Activated T-cell treated with anti-CD3 and anti-CD28 coated beads, Interleukin-2, amount 50 U/mL, for 4 hours (primary cell): ENCODE data around the gene GRM8. TPM values are rescaled to one million over a fixed set of nuclear protein-coding genes. Genes with fewer than 3 reads are reported as not detected.

ENCODE experiments used
- ATAC-seq, 2 donors: fragments of 200-7000 bp; cut with Tn5 transposase; one replicate each; pipeline ENCODE4 v1.10.0; 2021
- DNase-seq: peaks from one replicate; pipeline ENCODE4 v3.0.0-alpha.2; 2020
- H3K27me3 Mint-ChIP-seq: one replicate; pipeline ENCODE4 v1.8.0; 2021; ENCODE audit warnings: low read depth, mixed read lengths
- H3K36me3 Mint-ChIP-seq: one replicate; pipeline ENCODE4 v1.8.0; 2022; ENCODE audit warnings: mixed read lengths; ENCODE audit not compliant: insufficient read depth
- H3K4me1 Mint-ChIP-seq: one replicate; pipeline ENCODE4 v1.8.0; 2021; ENCODE audit warnings: low read depth, mixed read lengths
- H3K4me3 Mint-ChIP-seq: one replicate; pipeline ENCODE4 v1.8.0; 2021; ENCODE audit warnings: mild to moderate bottlenecking, moderate library complexity, mixed read lengths
- H3K9me3 Mint-ChIP-seq: one replicate; pipeline ENCODE4 v1.8.0; 2021; ENCODE audit warnings: mixed read lengths
- total RNA-seq, 3 donors: library from RNA; stranded (reverse); gene quantifications; one replicate each; pipeline ENCODE4 v1.2.1, GENCODE V29; 2021

The GRM8 gene
- total RNA-seq, 3 donors from 2014 or later, result not detected

DNA sequence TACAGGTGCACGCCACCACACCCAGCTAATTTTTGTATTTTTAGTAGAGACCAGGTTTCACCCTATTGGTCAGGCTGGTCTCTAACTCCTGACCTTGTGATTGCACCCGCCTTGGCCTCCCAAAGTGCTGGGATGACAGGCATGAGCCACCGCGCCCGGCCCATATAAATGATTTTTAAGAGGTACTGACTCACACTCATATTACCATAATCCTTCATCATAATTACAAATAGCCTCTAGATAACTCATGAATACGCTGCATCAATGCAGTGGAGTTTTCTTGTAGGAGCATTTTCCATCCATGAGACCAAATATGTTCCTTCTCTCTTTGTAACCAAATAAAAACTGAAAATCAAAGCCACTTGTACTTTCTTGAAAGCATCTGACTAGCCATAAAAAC lies 193.3 kb downstream of the GRM8 start:
- no peak for DNase-seq
- H3K36me3 Mint-ChIP-seq, result no peaks in the 10 kb centered on the region
- ATAC-seq, result no peak
- H3K27me3 Mint-ChIP-seq, result peaks cover 6% of the 10 kb centered on the region
- no peaks in the 10 kb centered on the region for H3K4me1 Mint-ChIP-seq
- no peak overlapping the region for H3K4me3 Mint-ChIP-seq
- peaks cover 10% of the 10 kb centered on the region for H3K9me3 Mint-ChIP-seq

DNA sequence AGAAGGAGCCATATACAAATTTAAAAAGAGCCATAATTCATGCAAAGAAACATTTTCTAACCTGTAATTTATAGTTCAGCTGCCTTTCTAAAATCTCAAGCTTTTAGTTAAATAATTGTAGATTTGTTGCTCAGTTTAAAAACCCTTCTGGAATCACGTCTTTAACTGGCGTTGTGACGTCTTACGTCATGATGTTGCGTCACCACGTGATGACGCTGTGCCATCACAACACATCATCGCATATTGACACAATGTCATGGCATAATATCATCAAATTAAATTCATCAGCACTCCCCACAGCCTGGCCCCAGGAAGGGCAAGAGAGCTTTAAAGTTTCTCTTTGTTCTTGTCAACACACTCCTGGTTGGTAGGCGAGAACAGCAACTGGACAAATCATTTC lies 194.8 kb downstream of the GRM8 start:
- no peak for DNase-seq
- H3K27me3 Mint-ChIP-seq, result peaks cover 6% of the 10 kb centered on the region
- no peaks in the 10 kb centered on the region for H3K4me1 Mint-ChIP-seq
- ATAC-seq, result no peak
- H3K4me3 Mint-ChIP-seq, result no peak overlapping the region
- H3K36me3 Mint-ChIP-seq, result no peaks in the 10 kb centered on the region
- H3K9me3 Mint-ChIP-seq, result no peaks in the 10 kb centered on the region

DNA sequence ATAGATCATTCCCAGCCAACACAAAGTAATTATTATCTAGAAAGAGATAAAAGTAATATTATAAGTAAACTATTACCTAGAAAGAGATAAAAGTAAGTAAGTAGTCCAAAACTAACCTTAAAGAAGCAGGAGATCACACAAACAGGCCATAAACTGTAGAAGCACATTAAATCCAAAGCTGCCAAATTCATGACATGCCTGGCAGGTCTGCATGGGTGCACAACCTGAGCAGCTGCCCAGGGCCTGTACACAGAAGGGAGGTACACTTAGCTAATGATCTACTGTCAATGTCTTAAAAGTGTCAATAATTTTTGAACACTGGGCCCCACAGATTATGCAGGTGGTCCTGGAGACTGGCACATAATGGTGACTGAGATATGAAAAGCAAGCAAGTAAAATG lies 196.5 kb downstream of the GRM8 start:
- Mint-ChIP-seq H3K36me3 (no peaks in the 10 kb centered on the region), H3K4me1 (no peaks in the 10 kb centered on the region), H3K9me3 (no peaks in the 10 kb centered on the region), H3K4me3 (no peak overlapping the region), H3K27me3 (no peaks in the 10 kb centered on the region)
- ATAC-seq (no peak), DNase-seq (no peak)

DNA sequence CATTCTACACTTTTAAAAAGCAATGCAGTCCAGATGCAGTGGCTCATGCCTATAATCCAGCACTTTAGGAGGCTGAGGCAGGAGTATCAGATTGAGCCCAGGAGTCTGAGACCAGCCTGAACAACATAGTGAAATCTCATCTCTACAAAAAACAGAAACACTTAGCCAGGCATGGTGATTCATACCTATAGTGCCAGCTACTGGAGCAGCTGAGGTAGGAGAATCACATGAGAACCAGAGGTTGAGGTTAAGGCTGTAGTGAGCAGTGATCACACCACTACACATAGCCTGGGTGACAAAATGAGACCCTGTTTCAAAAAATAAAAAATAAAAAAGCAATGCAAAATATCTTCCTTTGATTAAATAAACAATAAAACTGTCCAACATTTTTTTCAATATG lies 205.2 kb downstream of the GRM8 start:
- Mint-ChIP-seq H3K4me1 (no peaks in the 10 kb centered on the region), H3K9me3 (no peaks in the 10 kb centered on the region), H3K27me3 (peaks cover 2% of the 10 kb centered on the region), H3K4me3 (no peak overlapping the region), H3K36me3 (no peaks in the 10 kb centered on the region)
- DNase-seq (no peak), ATAC-seq (no peak)

DNA sequence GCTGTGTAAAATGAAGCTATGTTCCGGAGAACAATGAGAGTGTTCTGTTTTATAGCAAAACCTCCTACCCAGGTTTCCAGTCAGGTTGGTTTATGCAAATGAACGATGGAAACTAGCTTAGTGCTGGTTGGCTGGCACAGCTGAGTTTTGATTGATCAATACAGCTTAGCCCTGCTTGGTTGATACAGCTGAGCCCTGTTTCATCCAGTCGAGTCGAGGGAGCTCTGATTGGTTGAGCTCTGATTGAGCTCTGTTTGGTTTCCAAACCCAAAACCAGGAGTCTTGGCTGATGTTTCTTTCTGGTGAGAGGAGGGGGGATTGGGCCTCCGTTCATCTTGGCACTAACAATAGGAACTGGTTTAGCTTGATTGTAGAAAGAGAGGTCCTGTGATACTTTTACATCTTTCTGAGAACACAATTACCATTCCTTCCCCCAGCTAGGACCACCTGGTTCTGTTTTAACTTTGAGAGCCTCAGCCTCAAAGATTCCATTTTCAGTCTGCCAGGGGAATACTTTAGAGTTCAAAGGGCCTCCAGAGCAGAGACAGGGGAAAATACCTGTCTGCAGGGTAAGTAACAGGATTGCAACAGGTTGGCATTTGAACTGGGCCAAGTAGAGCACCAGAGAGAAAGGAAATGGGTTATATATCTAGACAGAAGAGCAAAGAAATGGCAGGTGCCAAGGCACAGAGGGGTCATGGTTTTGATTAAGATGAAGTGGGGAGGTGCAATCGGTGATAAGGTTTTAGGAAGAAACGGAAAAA lies 210.9 kb downstream of the GRM8 start:
- Mint-ChIP-seq H3K4me3 (no peak overlapping the region), H3K27me3 (peaks cover 7% of the 10 kb centered on the region), H3K9me3 (peaks cover 5% of the 10 kb centered on the region), H3K36me3 (no peaks in the 10 kb centered on the region), H3K4me1 (no peaks in the 10 kb centered on the region)
- ATAC-seq (no peak), DNase-seq (no peak)

DNA sequence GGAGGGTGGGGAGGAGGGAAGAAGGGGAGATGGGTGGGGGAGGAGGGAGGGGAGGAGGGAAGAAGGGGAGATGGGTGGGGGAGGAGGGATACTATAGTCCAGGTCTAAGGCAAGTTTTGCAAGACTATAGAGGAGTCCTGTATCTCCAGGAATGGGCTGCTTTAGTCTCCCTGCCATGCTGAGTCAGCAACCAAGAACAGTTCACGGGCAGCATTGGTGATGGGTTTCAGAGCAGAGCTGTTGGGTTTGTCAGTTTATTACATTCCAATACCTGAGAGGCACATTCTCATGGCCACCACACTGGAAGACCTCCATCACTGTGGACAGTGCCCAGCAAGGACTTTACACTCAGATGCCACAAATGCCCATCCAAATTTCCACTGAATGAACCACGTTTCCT lies 212.7 kb downstream of the GRM8 start:
- Mint-ChIP-seq H3K9me3 (peaks cover 5% of the 10 kb centered on the region), H3K27me3 (peaks cover 14% of the 10 kb centered on the region), H3K4me3 (no peak overlapping the region), H3K36me3 (no peaks in the 10 kb centered on the region), H3K4me1 (no peaks in the 10 kb centered on the region)
- ATAC-seq (no peak), DNase-seq (no peak)

DNA sequence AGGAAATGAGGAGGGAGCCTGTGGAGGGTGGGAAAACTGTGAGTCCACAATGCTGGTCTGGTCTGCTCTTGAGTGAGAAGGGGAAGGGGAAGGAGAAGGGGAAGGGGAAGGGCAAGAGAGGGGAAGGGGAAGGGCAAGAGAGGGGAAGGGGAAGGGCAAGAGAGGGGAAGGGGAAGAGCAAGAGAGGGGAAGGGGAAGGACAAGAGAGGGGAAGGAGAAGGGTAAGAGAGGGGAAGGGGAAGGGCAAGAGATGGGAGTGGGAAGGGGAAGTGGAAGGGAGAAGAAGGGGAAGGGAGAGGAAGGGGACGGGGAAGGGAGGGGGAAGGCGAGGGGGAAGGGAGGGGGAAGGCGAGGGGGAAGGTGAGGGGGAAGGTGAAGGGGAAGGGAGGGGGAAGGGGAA lies 213.2 kb downstream of the GRM8 start:
- no peaks in the 10 kb centered on the region for H3K36me3 Mint-ChIP-seq
- H3K9me3 Mint-ChIP-seq, result peaks cover 5% of the 10 kb centered on the region
- ATAC-seq (no peak), DNase-seq (no peak)
- H3K4me3 Mint-ChIP-seq, result no peak overlapping the region
- H3K4me1 Mint-ChIP-seq, result no peaks in the 10 kb centered on the region
- H3K27me3 Mint-ChIP-seq, result peaks cover 14% of the 10 kb centered on the region

DNA sequence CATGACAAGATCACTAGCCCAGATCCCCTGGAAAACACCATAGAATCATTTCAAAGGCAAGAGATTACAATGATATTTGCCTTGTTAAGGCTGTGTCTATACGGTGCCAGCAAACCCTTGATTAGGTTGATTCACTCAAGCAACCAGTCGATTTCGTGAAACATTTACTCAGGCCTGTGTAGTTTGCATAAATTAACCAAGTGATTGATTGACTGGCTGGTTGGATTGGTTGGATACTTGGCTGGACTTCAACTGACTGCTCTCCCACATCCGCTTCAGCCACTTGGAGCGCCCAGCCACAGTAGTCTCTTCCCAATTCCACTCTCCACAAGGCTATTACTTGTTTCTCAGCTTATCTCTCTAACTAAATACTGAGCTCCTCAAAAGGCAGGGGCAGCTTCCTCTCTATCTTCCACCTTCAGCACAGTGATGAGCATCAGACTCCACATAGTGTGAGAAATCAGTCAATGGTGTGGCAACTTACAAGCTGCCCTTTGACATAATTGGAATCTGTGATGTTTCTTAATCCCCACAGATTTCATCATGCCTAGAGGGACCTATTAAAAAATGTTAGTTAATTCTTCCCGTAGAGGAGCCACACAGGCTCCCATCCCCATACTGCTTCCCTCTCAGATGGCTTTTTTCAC lies 217.4 kb downstream of the GRM8 start:
- H3K9me3 Mint-ChIP-seq, result no peaks in the 10 kb centered on the region
- no peaks in the 10 kb centered on the region for H3K4me1 Mint-ChIP-seq
- no peak overlapping the region for H3K4me3 Mint-ChIP-seq
- no peak for ATAC-seq
- H3K27me3 Mint-ChIP-seq, result peaks cover 16% of the 10 kb centered on the region
- no peak for DNase-seq
- H3K36me3 Mint-ChIP-seq, result no peaks in the 10 kb centered on the region

DNA sequence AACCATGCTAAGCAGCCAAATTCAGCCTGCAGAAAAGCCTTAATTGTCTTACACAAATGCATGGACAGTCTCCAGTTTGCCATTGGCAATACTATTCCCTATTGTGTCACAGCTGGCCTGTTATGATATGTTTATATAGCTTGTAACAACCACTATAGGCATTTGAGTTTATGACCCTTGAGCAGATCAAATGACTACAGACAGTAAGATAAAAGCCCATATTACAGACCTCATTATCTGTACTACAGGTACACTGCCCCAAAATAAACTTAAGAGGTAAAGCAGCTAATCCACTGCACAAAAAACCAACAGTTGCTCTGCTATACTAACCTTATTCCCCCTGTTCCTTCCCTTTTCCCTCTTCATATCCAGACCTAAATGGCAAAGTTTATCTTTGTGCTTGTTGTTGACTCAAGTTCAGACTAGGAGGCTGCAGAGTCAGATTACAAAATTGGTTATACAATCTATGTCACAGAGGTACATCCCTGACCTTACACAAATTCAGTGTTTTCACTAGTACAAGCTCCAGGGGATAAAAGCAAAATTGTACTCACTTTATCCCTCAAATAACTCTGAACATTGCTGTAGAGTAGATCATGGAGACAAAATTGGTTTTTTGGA lies 218.4 kb downstream of the GRM8 start:
- Mint-ChIP-seq H3K27me3 (peaks cover 16% of the 10 kb centered on the region), H3K36me3 (no peaks in the 10 kb centered on the region)

DNA sequence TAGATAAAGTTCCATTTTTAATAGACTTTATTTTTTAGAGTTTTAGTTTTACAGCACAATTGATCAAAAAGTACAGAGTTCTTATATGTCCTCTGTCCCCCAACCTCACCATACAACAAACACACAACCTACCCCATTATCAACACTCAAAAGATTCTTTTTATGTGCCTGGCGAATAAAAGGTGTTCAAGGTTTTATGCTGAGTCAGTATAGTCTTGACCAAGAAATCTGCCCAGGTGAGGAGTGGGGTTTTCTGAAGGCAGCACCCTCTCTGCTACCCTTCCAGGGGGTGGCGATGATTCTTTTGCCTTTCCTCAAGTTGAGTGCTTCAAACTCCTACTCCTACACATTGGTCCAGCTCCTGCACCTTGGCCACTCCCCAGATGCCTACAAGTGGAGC lies 222.9 kb downstream of the GRM8 start:
- Mint-ChIP-seq H3K9me3 (no peaks in the 10 kb centered on the region), H3K36me3 (no peaks in the 10 kb centered on the region), H3K4me1 (no peaks in the 10 kb centered on the region), H3K4me3 (no peak overlapping the region), H3K27me3 (peaks cover 2% of the 10 kb centered on the region)
- no peak for DNase-seq
- ATAC-seq, result no peak

More for the DNA sequence above, 218.4 kb downstream of the GRM8 start:
- ATAC-seq, result no peak
- Mint-ChIP-seq H3K4me3 (no peak overlapping the region), H3K4me1 (no peaks in the 10 kb centered on the region), H3K9me3 (no peaks in the 10 kb centered on the region)
- no peak for DNase-seq

DNA sequence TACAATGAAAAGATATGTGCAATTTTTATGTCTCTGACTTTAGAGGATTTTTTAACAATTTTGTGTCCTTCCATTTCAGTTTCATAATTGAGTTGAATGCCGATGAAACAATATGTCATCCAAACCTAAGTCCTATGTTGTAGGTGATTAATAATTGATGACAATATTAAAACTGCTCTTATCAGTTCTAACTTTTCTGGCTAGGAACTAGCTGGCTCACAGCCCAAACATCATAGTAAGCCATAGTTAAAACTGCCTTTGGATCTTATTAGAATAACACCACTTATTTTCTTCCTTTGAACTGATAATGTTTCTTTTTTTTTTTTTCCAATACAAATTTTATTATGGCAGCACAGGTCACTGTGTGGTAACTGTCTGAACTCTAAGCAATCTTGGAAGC lies 230.9 kb downstream of the GRM8 start:
- Mint-ChIP-seq H3K9me3 (no peaks in the 10 kb centered on the region), H3K27me3 (no peaks in the 10 kb centered on the region), H3K4me1 (no peaks in the 10 kb centered on the region), H3K36me3 (no peaks in the 10 kb centered on the region), H3K4me3 (no peak overlapping the region)
- no peak for ATAC-seq
- no peak for DNase-seq

DNA sequence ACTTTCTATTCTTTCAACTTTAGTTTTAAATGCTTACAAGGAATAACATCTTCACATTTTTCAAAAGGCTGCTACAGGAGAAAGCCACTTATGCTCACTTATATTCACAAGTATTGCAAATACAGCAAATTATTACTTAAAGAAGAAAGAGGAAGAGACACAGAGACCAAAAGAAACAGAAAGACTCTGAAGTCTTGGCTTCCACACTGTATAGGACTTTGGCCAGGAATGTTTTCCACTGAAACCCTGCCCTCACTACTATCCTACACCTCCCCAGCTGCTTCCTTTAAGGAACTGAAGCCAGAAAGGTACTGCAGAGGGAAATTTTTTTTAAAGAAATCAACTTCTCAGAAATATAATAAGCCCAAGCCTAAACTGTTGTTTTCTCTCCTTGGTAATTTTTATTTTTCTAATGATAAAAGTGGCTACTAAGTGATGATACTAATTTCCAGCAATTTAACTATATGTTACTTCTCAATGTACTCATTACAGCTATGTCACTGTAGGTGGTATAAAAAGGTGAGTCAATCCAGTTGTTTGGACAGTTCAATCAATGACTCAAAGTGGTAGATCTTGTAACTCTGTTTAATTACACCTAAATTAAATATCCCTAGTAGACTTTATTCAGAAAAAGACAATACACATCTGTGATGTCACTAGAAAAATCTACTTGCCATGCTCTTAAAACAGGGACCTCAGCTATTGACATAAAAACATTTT lies 231.6 kb downstream of the GRM8 start:
- H3K27me3 Mint-ChIP-seq, result no peaks in the 10 kb centered on the region
- H3K36me3 Mint-ChIP-seq, result no peaks in the 10 kb centered on the region
- DNase-seq (no peak), ATAC-seq (no peak)
- H3K4me1 Mint-ChIP-seq, result no peaks in the 10 kb centered on the region
- no peaks in the 10 kb centered on the region for H3K9me3 Mint-ChIP-seq
- no peak overlapping the region for H3K4me3 Mint-ChIP-seq

DNA sequence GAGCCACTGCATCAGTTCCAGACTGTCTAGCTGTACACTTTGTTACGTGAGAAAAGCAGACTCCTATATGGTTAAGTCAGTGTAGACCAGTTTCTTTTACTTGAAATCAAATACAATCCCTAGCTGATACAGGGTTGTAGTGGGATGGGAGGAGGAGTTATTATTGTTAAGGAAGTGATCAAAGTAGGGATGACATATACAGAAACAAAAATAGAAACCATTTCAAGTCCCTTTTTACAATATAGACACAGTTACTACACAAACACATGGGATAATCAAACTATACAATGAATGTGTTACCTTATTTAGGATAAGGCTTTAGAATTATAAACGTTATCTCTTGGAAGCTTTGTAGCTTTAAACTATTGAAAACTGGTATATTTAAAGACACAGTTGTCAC lies 233.9 kb downstream of the GRM8 start:
- Mint-ChIP-seq H3K27me3 (no peaks in the 10 kb centered on the region), H3K4me3 (no peak overlapping the region), H3K9me3 (no peaks in the 10 kb centered on the region), H3K36me3 (no peaks in the 10 kb centered on the region), H3K4me1 (no peaks in the 10 kb centered on the region)
- no peak for ATAC-seq
- DNase-seq, result no peak

DNA sequence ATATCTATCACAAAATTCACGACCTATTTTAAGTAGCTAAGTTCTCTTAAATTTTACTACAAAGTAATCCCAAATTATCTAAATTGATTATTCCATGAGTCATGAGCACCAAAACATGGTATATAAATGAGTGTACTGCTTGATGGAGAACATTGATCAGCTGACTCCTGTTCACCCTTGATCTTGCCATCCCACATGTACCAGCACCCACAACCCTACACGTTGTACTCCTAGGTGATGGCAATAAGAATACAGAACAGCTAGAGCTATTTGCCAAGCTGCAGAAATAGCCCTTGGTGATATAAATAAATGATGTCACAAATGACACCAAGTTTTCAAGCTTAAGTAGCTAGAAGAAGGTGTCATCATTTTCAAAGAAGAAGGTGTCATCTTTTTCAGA lies 235.5 kb downstream of the GRM8 start:
- Mint-ChIP-seq H3K36me3 (no peaks in the 10 kb centered on the region), H3K4me3 (no peak overlapping the region), H3K27me3 (no peaks in the 10 kb centered on the region), H3K9me3 (no peaks in the 10 kb centered on the region), H3K4me1 (no peaks in the 10 kb centered on the region)
- no peak for ATAC-seq
- DNase-seq, result no peak
